ENCODE measurements around the gene PDE7B. TPM values are rescaled to one million over a fixed set of nuclear protein-coding genes. Genes with fewer than 3 reads are reported as not detected.

PDE7B gene
- total and polyA plus RNA-seq, 9 of the 15 experiments (the other 6 are each of a cell fraction or from before 2014, with no cell fraction given), result 0.01 TPM; not detected in 8

DNA sequence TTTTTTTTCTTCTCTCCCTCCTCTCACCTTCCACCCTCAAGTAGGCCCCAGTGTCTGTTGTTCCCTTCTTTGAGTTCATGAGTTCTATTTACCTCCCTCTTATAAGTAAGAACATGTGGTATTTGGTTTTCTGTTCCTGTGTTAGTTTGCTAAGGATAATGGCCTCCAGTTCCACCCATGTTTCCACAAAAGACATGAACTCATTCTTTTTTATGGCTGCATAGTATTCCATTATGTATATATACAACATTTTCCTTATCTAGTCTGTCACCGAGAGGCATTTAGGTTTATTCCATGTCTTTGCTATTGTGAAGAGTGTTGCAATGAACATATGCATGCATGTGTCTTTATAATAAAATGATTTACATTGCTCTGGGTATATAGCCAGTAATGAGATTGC is 147.9 kb downstream of the PDE7B start:
- 0% methylated on average over 1 of the region's 1 CpG for WGBS (ENCODE audit: insufficient coverage, low coverage, missing lambda C conversion rate)
- H3K36me3 ChIP-seq (ENCODE audit: control insufficient read depth, insufficient read depth, low read length), result no peaks in the 10 kb centered on the region
- DNase-seq (ENCODE audit: extremely low read depth in 1 of 4, low spot score in 3 of 4) (no peak), FAIRE-seq (no peak), ATAC-seq (no peak)
- no peak overlapping the region for H3K4me2 ChIP-seq (ENCODE audit: insufficient read depth, low read length)
- no peak overlapping the region for H3K4me3 ChIP-seq
- H3K9me3 ChIP-seq (replicated peaks; ENCODE audit: control insufficient read depth, insufficient read depth, low read depth, low read length), result no peaks in the 10 kb centered on the region
- H3K9ac ChIP-seq (ENCODE audit: insufficient read depth in 1 of 2, low read depth in 2 of 2, low read length in 2 of 2), result no peak overlapping the region
- BruUV-seq (replicated peaks), result no TSS peak
- peak; percentile 70 for TF ChIP-seq ZNF146 (CRISPR knock-in tag; IDR thresholded peaks at IDR 0.05; ENCODE audit: unreplicated experiment)
- TF ChIP-seq ARID3A (IDR thresholded peaks at IDR 0.05; ENCODE audit: borderline replicate concordance, low read depth, low read length), result no peak
- no peak for TF ChIP-seq XRCC4 (IDR thresholded peaks at IDR 0.05; ENCODE audit: extremely low read depth, insufficient read depth, insufficient read length)
- no peak for TF ChIP-seq FOXA1 (IDR thresholded peaks at IDR 0.05; ENCODE audit: borderline replicate concordance)
- no peak for TF ChIP-seq ZNF232 (CRISPR knock-in tag; IDR thresholded peaks at IDR 0.05)
- no peak for TF ChIP-seq PHTF2 (CRISPR knock-in tag; IDR thresholded peaks at IDR 0.05)
- peak; percentile 48 for TF ChIP-seq RBM25 (IDR thresholded peaks at IDR 0.05; ENCODE audit: low read depth, low read length, severe bottlenecking)
- no peak for TF ChIP-seq TAF15 (IDR thresholded peaks at IDR 0.05; ENCODE audit: low read depth, low read length)
- H3K27ac ChIP-seq (ENCODE audit: extremely low read depth, low read depth, low read length), result no peak overlapping the region
- no peak overlapping the region for H2AFZ ChIP-seq (ENCODE audit: low read depth, low read length)
- H3K27me3 ChIP-seq (ENCODE audit: control insufficient read depth in 2 of 2, insufficient read depth in 2 of 2, low read length in 2 of 2), result no peaks in the 10 kb centered on the region
- ChIA-PET POLR2A (no interaction called here), CTCF (ENCODE audit: low intra/inter-chr PET ratio) (no interaction called here)
- in situ Hi-C loops (cut with MboI), result no loop called here
- intact Hi-C loops (cut with micrococcal nuclease), result no loop called here
- no peaks in the 10 kb centered on the region for H3K79me2 ChIP-seq (ENCODE audit: control insufficient read depth, insufficient read depth, low read length)
- H3K9me1 ChIP-seq (ENCODE audit: control insufficient read depth, insufficient read depth, low read length), result no peaks in the 10 kb centered on the region
- H3K4me1 ChIP-seq (replicated peaks in 1 of 2; ENCODE audit: control insufficient read depth in 2 of 2, insufficient read depth in 2 of 2, low read length in 2 of 2), result no peaks in the 10 kb centered on the region
- H4K20me1 ChIP-seq (replicated peaks; ENCODE audit: control insufficient read depth, insufficient read depth, low read length), result no peaks in the 10 kb centered on the region
